NCI-H1092 treated with DMSO at 0.1 percent for 48 hours (cell line): ENCODE data around the gene TOMM6.
A peak's percentile ranks its signal among the peaks of the same experiment; 100 is the strongest.
"Not testable (repeated sequence)": the region's sequence is repeated elsewhere in the genome, so short reads cannot be mapped to it uniquely, and the experiment has no call there.

Experiments used
- DNase-seq: peaks from one replicate; lab custom pipeline; 2025; lab: John Stamatoyannopoulos, UW

TOMM6 gene

DNA sequence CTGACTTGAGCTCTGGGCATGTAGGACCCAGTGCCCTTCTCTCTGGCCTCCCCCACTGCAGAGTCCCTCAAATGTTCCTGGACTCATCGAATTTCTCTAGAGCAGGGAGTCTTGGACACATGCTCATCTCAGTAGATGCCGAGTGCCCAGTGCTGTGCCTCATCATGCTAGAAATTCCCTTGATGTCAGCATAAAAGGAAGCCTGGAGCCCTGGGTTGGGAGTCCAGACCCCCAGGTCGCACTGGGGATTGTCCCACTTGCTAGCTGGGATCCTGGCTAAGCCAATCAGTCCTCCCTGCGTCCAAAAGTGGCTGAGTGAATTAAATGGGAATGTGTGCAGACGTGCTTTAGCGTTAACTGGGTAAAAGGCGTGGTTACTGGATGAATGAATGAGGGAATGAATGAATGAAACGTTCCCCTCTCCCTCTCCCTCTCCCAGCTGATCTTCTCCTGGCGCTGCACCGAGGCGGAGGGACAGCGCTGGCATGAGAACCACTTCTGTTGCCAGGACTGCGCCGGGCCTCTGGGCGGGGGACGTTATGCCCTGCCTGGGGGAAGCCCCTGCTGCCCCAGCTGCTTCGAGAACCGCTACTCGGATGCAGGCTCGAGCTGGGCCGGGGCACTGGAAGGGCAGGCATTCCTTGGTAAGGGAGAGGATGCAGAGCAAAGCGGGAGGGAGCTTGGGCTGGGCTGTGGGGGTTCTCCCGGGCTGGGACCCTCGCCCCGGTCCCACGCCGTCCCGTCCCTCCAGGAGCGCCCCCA, 1.6 kb upstream of the TOMM6 start:
- DNase-seq = no peak

DNA sequence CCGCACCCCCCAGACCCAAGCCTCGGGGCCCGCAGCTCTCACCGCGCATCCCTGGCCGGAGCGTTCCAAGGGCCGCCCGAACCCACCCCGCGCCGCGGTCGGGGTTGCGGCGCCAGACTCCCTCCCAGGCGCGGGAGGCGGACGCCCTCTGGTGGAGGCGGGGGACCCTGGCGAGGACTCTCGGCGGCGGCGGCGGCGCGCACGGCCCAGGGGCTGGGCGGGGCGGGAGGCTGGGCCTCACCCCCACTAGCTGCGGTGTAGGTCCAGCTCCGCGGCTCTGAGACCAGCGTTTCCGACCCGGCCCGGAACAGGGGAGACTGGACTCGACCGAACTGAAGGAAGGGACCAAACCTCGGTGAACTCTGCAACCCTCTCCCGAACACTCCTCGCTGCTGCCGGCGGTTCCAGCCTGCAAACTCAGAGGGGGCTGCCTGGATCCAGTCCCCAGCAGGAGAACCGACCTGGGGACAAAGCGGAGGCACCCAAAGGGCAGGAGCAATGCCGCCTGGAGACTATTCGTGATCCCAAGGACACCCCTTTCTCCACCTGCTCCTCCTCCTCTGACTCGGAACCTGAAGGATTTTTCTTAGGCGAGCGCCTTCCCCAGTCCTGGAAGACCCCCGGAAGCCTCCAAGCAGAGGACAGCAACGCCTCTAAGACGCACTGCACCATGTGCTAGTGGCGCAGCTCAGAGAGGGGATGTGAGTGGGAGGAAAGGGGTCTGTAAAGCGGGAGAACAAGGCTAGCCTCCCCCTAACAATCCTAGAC, 859 bp upstream of the TOMM6 start:
- DNase-seq = peak; percentile 49

DNA sequence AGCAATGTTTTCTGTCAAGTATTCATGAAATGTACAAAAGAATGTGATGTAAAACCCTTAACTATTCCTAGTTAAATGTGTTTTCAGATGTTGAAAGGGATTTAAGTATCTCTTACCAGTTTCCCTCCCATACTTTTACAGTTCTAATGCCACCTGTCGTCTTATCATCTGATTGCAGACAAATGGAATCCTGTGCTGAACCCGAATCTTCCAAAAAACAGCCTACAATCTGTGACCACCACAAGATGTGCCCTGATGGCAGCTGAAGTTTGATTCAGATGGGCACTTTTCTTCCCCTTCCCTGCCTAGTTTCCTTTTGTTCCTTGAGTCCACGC, 1.9 kb downstream of the TOMM6 start:
- DNase-seq = no peak

DNA sequence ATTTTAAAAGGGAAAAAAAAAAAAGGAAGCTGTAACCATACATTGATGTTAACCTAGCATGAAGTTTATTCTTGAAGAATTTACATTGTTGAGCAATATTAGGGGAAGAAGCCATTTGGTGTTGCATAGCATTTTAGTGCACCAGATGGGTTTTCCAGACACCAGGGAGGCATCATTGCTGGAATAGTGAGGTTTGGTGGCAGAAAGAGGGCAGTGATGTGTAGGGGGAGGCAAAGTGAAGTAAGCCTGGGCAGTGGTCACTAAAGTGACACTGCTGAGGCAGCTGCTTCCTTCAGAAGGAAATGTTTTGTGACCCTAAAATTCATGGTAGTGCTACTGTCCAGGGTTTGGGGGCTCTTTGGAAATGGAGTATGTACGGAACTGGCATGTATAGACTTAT, 2.6 kb downstream of the TOMM6 start:
- DNase-seq = no peak

DNA sequence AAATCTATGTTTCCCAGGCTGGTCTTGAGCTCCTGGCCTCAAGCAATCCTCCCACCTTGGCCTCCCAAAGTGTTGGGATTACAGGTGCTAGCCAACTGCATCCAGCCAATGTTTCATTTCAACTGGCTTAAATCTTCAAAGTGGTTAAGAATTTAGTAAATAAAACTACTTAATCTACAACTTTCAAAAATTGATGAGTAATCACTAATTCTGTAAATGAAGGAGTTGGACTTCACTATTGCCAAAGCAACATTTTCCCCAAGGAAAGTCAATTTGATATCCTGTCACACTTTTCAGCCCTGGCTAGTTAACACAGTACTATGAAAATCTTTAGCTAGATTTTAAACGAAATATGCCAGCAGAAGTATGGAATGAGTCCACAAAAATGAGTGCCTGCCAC, 3.8 kb downstream of the TOMM6 start:
- no peak for DNase-seq

DNA sequence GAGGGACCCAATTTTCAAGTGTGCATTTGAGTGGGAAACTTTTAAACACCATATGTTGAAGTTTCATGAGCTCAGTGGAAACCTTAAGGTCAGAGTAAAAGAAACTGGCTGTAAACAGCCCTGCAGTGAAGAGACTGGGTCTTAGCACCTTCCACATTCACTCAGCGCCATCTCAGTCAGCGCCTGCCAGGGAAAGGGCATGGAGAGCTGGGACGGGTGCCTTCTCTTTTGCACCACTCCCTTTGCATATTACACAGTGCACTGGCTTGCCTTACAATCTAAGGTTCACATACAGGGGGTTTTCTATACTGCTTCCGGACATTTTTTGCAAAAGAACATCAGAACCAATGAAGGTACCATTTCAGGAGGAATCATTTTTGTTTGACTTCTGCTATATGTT, 4.5 kb downstream of the TOMM6 start:
- DNase-seq = no peak

DNA sequence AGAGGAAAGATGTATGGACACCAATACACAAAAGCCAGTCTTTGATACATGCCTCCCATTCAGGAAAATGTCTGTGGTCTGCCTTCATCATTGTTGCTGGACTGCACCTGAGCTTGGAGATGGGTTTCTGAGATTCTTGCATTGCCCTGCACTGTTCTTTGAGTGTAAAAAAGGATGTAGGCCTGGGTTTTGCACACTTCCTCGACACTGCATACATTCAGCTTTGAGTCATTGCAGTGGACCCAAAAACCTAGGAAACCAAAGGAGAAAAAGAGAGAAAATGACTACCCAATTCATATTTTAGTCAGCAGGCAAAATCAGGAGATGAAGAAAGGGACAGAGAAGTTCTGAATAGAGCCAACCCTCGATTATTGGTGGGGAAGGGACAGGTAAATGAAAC, 9.0 kb downstream of the TOMM6 start:
- DNase-seq = no peak

DNA sequence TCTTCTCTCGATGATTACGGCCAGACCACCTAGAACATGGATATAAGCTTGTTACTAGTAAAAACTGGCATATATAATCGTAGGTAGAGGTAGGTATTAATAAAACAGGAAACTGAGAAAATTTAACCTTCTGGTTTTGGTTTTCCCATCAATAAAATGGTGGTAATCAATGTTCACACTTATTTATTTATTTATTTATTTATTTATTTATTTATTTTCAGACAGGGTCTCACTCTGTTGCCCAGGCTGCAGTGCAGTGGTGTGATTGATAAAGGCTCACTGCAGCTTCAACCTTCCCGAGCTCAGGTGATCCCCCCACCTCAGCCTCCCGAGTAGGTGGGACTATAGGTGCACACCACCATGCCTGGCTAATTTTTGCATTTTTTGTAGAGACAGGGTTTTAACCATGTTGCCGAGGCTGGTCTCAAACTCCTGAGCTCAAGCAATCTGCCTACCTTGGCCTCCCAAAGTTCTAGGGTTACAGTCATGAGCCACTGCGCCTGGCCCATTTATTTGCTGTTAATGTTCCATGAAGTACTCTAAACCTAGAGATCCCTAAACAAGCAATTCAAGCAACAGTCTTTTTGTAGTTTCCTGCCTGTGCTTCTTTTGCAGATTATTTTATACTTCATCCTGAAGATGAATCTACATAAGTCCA, 11.5 kb downstream of the TOMM6 start:
- DNase-seq = no peak

DNA sequence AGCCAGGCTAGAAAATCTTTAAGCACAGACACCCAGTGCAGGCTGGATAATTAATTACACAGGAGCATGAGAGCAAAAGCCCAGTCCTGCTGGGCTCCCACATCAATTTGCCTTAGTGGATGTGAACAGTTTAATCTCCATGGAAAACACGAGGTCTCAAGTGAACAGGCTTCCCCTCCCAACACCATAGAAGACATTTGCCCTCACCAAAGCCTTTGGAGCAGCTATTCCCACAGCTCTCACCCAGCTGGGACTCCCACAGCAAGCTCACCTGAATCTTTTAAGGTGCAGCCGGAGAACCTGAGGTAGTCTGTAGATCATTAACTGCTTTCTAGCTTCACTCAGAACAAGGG, 12.0 kb downstream of the TOMM6 start:
- no peak for DNase-seq

DNA sequence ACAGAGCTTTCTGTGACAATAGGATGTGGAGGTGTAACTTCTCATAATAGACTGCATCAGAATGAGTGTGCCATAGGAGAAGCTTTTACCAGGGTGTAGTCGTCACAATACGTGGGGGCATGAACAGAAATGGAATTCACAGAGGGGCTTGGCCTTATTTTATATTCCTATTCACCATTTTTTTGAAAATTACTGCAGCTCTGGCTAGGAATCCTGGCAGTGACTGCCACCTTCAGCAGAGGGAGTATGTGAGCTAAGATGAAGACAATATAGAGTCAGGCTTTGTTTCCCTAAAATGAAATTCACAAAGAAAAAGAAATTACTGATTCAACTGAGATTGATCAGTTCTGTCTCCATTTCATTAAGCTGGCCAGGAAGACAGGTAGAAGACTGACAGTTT, 13.9 kb downstream of the TOMM6 start:
- no peak for DNase-seq

DNA sequence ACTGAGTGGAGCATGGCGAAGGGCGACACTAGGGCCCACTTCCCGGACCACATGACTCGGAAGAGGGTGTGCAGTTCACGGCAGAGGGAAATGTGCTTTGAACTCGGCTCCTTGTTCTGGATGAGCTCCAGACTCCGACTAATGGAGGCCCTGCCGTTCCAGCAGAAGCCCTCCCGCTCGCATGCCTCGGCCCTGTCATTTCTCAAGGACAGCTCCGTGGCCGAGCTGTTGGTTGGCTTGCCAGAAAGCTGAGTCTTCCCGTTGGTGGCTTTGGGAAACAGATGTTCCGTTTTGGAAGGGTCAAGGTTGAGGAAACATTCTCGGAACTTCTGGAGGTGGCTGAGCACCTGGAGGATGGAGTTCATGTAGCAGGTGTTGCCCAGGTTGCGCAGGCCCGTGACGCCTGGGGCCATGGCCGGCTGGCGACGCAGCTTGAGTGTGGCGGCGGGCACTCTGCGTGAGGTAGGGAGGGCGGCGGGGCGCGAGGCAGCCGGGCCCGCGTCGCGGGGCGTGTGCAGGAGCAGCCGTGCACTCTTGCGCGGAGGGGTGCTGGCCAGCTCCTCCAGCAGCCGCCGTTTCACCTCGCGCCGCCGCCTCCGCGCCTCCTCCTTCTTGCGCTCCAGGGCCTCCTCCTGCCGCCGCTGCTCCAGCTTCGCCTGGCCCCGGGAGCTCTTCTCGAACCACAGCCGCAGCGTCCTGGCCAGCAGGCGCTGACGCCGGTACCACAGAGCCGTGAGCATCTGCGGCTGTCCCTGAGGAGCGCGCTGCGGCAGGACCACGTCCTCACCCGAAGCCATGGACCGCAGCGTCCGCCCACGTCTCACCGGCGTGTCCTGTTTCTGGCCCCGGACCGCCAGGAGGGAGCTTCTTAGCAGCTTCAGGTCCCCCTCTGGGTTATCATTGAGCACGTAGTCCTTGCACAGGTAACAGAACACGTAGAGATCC, 18.6 kb downstream of the TOMM6 start:
- no peak for DNase-seq

DNA sequence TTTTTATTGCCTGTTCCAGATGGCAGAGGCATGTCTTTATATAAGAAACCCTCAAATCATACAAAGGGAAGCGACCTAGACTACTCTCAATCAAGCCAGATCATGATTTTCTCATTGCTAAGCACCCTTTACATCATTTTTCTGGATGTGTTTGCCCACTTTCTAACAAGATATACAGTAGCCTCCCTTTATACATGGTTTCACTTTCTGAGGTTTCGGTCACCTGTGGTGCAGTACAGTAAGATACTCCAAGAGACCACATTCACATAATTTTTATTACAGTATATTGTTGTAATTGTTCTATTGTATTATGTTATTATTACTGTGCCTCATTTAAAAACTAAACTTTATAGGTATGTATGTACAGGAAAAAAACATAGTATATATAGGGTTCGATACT, 23.6 kb downstream of the TOMM6 start:
- no peak for DNase-seq

DNA sequence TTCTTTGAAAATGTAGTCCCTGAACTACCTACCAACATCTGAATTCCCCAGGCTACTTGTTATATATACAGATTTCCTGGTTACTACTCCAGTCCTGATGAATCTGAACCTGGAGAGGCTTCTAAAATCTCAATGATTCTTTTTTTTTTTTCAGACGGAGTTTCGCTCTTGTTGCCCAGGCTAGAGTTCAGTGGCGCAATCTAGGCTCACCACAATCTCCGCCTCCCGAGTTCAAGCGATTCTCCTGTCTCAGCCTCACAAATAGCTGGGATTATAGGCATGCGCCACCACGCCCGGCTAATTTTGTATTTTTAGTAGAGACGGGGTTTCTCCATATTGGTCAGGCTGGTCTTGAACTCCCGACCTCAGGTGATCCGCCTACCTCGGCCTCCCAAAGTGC, 24.5 kb downstream of the TOMM6 start:
- not testable (repeated sequence) for DNase-seq

DNA sequence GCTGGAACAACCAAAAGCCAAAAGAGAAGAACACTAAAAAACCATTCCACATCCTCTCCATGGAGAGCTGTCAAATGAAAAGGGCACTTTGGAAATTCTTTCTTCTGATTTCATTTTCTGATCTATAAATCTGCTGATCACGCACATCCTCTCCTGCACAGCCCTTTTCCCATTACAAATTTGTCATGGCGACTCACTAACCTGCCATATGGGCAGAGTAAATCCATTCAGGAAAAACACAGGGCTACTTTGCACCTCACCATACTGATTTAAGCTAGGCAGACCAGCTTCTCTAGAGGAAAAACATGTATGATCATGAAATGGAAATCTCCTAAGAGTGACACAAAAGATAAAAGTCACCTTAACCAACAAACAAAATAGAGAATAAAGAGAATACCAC, 26.0 kb downstream of the TOMM6 start:
- DNase-seq = no peak

DNA sequence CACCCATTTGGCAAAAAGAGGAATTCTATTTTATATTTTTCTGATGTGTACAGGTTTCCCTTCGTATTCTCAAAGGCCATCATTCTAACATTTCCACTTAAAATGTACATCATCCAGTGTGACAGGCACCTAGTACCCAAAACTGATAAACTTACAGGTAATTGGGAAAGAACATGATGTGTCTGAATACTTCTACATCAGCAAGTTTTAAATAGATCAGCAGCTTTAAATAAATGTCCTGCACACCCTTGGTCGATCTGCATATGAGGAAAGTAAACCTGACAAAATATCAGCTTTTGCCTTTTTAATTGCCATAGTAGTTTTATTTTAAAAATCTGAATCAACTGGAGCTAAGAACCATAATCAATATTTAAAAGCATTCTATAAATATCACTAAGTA, 26.5 kb downstream of the TOMM6 start:
- no peak for DNase-seq

DNA sequence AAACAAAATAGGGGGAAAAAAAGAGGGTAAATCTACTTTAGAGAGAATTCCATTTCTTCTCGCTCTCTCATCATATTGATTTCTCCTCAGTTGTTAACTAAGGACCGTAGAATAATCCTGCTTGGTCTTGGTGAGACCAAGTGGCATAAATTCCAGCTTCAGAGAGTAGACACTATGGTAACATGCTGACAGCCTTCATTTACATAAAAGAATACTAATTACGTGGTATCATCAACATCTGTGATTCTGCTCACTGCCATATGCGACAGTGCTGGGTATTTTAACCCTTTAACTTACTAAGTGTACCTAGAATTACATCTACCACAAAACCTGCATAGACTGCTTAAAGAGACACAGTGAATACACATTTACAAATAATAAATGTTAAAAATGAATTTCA, 27.1 kb downstream of the TOMM6 start:
- DNase-seq = no peak

DNA sequence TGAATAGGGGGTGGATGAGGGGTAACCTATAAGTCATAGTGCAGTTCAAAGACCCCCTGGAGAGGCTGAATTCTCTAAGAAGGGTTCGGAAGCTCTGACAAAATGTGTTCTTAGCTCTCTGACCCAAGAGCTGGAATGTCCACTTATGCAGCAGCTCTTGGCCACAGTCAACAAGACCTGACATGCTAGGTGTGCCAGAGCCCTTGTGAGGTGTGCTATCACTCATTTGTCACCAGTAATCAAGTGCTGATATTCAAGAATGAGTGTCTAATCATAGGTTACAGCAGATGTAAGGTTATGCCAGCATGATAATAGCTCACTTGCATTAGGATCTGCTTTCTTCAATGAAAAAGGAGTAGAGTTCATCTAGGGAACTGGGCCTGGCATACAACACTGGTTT, 28.1 kb downstream of the TOMM6 start:
- no peak for DNase-seq

DNA sequence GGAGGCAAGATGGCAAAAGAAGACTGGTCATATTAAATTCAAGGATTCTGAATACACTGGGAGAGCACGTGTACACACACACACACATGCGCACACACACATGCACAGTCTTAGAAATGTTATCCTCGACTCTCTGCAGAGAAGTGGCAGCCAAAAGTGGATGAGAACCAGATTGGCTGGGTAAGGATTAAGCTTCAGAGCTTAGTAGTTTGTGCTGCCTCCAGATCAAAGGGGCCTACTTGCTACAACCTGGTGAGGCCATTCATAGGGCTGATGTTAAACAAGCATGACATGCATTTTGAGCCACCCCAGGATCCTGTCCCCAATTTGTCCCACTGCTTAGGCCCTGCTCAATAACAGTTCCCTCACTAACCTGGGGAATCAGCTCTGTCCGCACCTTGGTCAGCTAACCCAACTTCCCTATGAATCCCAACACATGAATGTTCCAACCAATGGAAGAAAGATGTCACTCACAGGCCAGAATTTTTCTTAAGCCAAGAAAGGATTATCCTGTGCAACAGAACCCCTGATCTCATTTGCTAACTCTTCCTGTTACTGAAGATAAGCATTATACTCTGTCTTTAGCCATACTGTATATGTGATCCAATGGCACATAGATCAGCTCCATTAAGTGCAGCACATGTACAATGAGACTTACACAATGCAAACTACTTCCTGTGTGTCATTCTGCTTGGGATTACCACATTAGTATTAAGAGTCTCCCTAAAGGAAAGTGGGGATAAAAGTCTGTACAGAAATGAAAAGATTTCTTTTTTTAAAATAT, 31.0 kb downstream of the TOMM6 start:
- DNase-seq = no peak

DNA sequence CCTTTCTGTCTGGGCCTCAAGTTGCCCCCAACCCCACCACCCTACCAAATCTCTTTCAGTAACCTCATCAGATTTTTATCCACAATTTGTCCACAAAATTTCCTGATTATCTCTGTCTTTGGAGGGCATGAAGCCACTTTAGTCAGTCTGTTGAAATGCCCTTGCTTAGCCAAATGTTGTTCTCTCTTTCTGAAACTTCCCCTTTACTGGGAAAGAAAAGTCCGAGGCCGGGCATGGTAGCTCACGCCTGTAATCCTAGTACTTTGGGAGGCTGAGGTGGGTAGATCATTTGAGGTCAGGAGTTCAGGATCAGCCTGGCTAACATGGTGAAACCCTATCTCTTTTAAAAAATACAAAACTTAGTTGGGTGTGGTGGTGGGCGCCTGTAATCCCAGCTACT, 33.8 kb downstream of the TOMM6 start:
- no peak for DNase-seq

DNA sequence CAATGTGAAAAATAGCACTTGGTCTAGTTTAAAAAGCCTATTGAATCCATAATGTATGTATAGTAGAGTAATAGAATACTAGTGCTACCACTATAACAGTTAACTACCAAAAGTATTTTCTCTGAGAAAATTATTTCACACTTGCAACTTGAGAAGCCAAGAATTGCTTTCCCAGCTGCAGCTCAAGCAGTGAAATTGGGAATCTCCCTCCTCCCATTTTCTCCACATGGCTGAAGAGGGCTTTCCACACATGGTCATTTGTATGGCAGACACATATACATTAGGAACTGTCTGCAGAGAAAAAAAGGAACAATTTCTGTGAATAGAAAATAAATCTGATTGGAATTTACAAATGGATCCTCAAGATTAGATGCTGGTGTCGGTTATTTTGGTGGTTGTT, 34.5 kb downstream of the TOMM6 start:
- DNase-seq = no peak

DNA sequence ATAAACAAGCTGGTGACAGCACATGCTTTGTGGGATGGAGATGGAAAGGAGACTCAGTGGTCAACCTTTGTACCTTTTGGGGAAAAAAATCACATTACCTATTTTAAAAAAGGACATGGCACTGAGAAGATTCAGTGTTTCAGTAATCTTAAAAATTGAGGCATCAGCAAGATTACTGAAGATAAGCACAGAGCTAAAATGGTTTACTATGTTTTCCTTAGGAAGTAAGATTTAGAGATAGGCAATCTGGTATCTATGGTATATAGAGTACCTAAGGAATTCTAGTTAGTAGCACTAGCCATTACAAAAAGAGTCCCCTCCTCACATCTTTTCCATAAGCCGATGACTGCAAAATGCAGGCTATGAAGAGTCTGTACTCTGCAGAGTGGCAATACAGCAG, 35.7 kb downstream of the TOMM6 start:
- no peak for DNase-seq
